ENCODE measurements around the gene BRD1.
A peak's percentile ranks its signal among the peaks of the same experiment; 100 is the strongest.

DNA sequence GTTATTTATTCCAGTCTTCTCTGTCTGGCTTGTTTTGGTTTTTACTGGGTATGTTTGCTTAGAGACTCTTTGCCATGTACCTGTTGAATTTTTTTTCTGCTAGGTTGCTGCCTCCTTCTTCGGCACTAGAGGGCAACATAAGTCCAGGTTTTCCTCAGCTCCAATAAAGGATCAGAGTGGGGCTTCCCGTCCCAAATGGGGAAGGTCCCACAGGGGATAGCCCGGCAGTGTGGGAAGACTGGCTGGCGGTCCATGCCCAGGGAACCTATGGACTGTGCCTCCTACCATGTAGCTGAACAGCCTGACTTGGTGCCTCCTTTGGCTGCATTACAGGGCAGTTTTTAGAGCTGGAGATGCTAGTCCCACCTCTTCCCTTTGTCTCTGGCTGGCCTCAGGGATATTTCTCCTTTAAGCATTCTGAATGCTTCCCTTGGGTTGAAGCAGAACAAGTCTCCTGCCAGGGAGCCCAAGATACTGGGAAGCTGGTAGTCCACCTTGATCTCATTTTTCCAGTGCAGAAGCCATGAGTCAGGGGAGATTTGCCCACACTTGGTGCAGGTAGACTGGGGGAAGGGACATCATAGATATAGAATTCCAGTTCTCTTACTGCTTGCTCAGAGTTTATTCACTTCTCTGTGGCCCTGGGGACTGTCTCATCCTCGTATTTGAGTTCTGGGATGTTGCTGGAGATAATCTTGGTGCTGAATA, 60.2 kb downstream of the BRD1 start:
- TF ChIP-seq, protein P1, sequence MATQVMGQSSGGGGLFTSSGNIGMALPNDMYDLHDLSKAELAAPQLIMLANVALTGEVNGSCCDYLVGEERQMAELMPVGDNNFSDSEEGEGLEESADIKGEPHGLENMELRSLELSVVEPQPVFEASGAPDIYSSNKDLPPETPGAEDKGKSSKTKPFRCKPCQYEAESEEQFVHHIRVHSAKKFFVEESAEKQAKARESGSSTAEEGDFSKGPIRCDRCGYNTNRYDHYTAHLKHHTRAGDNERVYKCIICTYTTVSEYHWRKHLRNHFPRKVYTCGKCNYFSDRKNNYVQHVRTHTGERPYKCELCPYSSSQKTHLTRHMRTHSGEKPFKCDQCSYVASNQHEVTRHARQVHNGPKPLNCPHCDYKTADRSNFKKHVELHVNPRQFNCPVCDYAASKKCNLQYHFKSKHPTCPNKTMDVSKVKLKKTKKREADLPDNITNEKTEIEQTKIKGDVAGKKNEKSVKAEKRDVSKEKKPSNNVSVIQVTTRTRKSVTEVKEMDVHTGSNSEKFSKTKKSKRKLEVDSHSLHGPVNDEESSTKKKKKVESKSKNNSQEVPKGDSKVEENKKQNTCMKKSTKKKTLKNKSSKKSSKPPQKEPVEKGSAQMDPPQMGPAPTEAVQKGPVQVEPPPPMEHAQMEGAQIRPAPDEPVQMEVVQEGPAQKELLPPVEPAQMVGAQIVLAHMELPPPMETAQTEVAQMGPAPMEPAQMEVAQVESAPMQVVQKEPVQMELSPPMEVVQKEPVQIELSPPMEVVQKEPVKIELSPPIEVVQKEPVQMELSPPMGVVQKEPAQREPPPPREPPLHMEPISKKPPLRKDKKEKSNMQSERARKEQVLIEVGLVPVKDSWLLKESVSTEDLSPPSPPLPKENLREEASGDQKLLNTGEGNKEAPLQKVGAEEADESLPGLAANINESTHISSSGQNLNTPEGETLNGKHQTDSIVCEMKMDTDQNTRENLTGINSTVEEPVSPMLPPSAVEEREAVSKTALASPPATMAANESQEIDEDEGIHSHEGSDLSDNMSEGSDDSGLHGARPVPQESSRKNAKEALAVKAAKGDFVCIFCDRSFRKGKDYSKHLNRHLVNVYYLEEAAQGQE (IDR thresholded peaks at IDR 0.05; ENCODE audit: unreplicated experiment) = no peak
- TF ChIP-seq, protein P2, sequence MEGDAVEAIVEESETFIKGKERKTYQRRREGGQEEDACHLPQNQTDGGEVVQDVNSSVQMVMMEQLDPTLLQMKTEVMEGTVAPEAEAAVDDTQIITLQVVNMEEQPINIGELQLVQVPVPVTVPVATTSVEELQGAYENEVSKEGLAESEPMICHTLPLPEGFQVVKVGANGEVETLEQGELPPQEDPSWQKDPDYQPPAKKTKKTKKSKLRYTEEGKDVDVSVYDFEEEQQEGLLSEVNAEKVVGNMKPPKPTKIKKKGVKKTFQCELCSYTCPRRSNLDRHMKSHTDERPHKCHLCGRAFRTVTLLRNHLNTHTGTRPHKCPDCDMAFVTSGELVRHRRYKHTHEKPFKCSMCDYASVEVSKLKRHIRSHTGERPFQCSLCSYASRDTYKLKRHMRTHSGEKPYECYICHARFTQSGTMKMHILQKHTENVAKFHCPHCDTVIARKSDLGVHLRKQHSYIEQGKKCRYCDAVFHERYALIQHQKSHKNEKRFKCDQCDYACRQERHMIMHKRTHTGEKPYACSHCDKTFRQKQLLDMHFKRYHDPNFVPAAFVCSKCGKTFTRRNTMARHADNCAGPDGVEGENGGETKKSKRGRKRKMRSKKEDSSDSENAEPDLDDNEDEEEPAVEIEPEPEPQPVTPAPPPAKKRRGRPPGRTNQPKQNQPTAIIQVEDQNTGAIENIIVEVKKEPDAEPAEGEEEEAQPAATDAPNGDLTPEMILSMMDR (conservative IDR thresholded peaks at IDR 0.05; ENCODE audit: low read depth in 2 of 2) = peak; percentile 84 to 93

All from GM23338 (cell line).